Epidermal melanocyte (primary cell): ENCODE results near the gene TAOK3.
"Not testable (repeated sequence)": the region's sequence is repeated elsewhere in the genome, so short reads cannot be mapped to it uniquely, and the experiment has no call there.

ENCODE experiments used
- DNase-seq: peaks from one replicate; pipeline ENCODE4 v3.0.0; 2011; ENCODE audit warnings: low spot score; ENCODE audit not compliant: insufficient read length

The TAOK3 gene

GRCh38 chr12:118372541-118373495 lies at the start of gene TAOK3:
TAOK3 (minus strand) TSS chr12:118372907; CDS start chr12:118255567, 117,340 bp downstream.
- peak; percentile 86 for DNase-seq

DNA sequence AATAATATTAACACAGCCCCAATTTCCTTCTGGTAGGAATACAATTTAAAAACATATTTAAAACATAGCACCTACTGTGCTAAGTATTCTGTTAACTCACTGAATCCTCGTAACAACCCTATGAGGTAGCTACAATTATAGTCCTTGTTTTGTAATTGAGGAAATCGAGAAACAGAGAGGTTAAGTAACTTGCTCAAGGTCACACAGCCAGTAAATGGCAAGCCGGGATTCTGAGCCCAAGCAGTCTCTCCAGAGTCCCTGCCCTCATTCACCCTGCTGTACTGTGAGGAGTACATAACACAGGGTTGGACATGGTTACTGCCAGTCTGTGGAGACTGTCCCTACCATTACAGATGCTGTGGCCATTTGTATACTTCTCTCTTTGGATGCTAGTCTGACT lies 48.0 kb upstream of the TAOK3 start:
- DNase-seq = no peak

DNA sequence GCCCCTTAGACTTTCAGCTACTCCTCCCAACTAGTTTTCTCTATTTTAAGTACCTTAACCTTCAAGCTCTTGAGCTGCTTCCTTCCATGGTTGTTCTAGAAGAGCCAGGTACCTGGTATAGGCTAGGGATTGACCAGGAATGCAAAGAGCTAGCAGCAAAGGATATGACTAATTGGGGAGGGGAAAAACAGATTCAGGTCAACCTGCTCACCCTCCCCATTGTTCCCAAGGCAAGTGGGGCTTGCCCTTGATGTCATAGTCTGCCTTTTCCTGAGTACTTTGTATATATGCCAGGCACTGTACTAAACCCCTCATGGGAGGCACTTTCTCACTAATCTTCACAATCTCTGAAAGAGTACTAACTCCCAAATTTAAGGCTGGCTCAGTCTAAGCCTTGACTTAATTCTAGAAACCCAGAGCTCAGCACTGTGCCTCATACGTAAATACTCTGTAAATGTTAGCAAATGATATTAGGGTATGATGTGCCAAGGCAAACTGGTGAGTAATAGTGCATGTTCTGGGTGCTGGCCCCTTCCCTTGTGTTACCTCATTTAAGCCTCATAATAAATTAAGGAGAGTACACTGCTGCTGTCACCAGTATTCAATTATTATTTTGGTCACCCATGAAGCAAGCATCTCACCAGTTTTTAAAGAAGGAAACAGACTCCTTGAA lies 45.8 kb upstream of the TAOK3 start:
- no peak for DNase-seq

- no peak for DNase-seq
Measured at GRCh38 chr12:118417942-118418341, 45.2 kb upstream of the TAOK3 start.

DNA sequence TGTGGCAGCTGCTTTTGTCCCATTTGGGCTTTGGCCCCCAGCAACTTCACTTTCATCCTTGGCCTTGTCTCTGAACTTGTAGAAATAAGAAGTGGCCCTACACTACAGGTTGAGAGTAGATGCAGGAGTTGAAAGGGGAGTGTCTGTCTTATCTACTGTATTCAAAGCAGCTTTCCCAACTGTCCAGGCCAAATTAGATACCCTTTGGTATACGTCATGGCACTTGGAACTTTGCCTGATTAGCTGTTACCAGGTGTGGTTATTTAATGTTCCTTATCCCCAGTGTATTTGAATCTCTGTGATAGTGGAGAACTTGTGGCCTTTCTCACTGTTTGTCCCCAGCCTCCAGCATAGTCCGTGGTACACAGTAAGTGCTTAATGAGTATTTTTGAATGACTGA lies 37.1 kb upstream of the TAOK3 start:
- no peak for DNase-seq

DNA sequence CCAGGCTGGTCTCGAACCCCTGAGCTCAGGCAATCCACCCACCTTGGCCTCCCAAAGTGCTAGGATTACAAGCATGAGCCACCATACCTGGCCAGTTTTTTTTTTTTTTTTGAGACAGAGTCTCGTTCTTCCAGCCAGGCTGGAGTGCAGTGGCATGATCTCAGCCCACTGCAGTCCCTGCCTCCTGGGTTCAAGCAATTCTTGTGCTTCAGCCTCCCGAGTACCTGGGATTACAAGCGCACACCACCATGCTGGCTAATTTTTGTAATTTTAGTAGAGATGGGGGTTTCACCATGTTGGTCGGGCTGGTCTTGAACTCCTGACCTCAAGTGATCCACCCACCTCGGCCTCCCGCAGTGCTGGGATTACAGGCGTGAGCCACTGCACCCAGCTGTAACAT lies 35.5 kb upstream of the TAOK3 start:
- not testable (repeated sequence) for DNase-seq

DNA sequence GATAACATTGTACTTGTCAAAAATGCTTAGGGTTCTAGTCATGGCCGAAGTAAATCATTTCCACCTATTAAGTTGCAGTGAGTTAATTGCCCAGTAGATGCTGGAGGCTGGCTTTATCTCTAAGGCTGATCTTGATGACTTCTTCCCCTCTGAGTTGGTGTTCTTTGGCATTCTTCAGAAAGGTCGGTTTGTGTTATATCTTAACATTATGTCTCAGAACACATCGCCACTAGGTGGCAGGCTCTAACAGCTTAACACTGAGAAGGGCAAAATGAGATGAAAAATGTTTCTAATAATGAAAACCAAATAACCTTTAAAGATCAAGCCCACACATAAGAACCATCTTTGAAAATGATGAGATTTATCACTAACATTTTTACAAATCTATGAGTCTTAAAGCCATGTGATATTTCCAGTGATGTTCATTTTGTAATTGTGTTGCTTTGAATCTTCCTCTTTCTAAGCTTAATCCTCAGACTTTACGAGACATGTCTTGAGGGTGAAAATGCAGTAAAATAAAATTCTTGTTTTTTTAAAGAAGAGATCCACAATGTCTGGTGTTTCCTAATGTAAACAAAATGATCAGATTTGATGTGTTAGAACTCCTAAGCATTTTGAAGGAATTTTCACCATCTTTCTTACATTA lies 32.3 kb upstream of the TAOK3 start:
- DNase-seq = peak; percentile 49

- DNase-seq = no peak
Measured at GRCh38 chr12:118402251-118402650, 29.5 kb upstream of the TAOK3 start.

DNA sequence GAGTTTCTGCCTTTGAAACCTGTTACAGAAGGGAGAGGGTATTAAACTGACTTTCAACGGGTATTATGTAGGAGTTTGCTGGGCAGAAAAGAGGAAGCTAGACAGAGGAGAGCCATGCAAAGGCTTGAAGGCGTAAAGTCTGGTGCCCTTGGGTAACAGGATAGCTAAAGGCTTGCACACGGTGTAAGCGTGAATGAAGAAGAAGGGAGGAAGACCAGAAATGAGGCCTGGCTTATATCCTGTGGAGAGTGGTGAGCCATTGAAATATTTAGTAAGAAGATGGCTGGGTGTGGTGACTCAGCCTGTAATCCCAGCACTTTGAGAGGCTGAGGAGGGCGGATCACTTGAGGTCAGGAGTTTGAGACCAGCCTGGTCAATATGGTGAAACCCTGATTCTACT lies 26.2 kb upstream of the TAOK3 start:
- DNase-seq = no peak

DNA sequence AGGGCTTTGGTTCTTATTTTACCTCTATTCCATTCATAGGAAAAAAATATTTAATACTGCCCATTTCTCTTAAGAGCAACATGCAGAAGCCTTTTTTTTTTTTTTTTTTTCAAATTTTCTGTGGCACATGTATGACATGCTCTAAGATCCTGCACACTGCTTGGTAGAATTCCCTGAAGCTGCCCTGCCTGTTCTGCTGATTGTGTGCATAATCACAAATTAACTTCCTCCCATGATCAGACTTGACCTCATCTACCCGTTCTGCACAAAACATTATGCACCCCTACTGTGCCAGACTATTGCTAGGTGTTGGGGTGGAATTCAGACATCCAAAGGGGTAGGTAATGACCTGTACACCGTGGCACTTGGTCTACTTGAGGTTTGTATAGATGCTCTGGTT lies 25.8 kb upstream of the TAOK3 start:
- DNase-seq = no peak

- DNase-seq = no peak
Measured at GRCh38 chr12:118397708-118398440, 25.2 kb upstream of the TAOK3 start.

GRCh38 chr12:118391836-118392235 lies 19.1 kb upstream of the TAOK3 start:
- no peak for DNase-seq

GRCh38 chr12:118391424-118391823 lies 18.7 kb upstream of the TAOK3 start:
- DNase-seq = no peak

DNA sequence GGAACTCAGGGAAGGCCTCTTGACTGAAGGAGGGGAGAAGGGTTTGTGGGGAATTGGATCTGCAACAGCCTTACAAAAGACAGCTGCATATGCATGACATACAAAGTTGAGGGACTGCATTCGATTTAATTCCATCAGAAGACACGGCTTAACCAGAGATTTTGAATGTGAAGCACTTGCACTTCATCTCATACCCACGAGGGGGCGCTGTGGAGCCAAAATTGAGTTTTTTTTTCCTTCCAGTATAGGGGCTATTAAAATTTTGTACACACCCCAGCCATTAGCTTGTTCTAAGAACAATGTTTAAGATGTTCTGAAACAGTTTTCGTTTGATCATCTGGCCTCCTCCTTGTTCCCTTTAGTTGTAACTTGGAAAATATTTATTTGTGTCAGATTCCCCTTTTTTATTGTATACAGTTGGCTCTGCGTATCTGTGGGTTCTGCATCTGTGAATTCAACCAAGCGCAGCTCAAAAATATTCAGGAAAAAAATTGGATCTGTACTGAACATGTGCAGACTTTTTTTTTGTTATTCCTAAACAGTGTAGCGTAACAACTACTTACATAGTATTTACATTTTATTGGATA lies 5.3 kb upstream of the TAOK3 start:
- peak; percentile 78 for DNase-seq

DNA sequence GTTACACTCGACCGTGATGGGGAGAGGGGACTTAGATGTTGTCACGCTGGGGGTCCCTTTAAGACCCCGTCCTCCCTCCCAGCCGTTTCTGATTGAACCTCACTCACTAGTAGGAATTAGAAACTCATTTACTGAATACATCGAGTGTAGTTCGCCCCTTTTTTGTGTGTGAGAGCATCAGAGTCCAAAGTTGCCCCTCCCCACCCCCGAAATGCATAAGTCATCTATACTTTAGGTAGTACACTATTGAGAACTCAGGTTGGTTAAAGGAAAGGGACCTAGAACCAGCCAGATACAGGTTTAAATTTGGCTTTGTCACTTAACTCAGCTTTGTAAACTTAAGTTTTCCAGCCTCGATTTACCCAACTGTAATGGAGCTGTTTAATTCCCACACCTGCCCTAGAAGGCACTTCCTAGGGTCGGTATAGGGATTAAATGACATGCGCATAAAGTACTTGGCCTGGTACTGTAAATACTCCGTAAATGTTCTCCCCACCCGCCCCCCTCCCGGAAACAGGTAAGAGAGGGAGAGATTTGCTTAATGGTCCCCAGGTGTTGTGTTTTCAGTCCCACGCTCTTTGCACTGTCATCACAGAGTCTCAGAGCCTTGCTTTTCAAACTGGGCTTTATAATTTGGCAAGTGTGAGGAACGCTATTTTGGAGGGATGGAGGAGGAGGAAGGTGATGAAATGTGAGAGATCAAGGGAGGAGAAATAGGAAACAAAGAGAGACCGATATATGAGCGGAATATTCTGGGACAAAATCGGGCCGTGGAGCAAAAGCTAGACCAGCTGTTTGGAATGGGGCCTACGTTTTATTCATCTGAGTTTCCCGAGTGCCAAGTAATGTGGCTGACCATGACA lies 4.5 kb upstream of the TAOK3 start:
- no peak for DNase-seq

DNA sequence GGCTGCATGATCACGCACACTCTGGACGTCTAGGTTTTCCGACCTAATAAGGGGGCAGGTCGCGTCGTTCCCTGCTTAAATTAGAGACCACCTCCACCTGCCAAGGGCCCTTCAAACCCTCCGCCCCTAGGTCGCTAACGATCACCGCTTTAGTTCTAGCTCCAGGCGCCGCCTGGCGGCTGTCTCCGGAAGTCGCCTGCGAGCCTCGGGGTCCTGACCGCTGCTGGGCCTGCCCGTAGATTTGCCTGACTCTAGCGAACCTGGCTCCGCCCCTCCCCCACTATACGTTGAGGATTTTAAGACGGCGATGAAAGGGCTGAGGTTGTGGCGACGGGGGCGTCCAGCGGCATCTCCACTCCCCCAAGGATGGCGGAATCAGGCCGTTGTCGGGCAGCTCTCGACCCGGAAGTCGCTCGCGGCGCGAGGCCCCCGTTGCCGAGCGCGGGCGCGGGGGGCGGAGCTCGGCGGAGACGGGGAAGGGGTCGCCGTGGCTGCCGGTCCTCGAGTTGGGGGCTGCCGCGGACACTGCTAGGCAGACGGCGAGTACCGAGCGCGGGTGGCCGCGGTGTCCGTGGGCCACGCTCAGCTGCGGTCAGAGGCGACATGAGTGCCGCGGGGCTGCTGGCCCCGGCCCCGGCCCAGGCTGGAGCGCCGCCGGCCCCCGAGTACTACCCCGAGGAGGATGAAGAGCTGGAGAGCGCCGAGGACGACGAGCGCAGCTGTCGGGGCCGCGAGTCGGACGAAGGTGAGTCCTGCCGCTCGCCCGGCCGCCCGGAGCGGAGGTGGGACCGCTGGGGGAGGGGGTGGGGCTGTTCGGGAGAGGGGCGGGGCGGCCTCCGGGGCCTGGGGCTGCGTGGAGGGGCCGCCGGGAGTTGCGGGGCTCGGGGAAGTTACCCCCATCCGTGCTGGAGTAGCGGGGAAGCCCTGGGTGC lies 3.6 kb upstream of the TAOK3 start, which contains the start of gene SUDS3:
TSS of gene SUDS3 (plus strand) at position 467 of the 932 bp plus-strand sequence. CDS start at position 604, 137 bp downstream.
- peak; percentile 75 for DNase-seq

GRCh38 chr12:118375348-118375747 lies 2.6 kb upstream of the TAOK3 start:
- DNase-seq = no peak

- DNase-seq = no peak
Measured at GRCh38 chr12:118374909-118375308, 2.2 kb upstream of the TAOK3 start.
